Activated CD4-positive, alpha-beta T cell treated with anti-CD3 and anti-CD28 coated beads for 1 hour (primary cell): ENCODE measurements around the gene PHF21A.
"Not testable (repeated sequence)": the region's sequence is repeated elsewhere in the genome, so short reads cannot be mapped to it uniquely, and the experiment has no call there.

Experiments
- DNase-seq: peaks from one replicate; pipeline ENCODE4 v3.0.0-alpha.2; 2020

The PHF21A gene

DNA sequence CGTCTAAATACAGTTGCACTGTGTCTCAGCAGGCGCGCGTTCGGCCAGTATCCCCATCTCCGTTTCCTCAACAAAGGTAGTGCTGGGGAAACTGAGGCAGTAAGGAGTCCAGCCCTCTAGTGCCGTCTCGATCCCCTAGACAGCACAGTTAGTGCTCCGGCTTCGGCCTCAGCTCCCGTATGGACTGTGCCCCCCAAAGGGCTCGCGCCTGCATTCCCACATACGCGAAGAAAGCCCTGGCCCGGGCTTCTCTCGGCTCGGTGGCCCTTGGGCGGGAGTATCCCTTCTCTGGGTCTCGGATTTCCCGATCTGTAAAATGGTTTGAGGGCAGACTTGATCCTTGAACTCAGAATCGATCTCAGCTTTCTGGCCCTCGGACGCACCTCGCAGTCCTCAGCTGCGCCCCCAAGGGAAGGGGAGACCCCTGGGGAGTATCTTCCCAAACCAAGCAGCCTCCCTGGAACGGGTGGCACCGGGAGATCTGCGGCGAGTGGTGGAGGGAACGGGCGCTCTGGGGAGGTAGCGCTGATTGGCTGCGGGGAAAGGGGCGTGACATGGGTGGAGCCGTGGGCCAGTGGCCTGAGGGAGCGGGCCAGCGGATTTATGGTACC lies 202.8 kb downstream of the PHF21A start:
- DNase-seq: peak; percentile 32

DNA sequence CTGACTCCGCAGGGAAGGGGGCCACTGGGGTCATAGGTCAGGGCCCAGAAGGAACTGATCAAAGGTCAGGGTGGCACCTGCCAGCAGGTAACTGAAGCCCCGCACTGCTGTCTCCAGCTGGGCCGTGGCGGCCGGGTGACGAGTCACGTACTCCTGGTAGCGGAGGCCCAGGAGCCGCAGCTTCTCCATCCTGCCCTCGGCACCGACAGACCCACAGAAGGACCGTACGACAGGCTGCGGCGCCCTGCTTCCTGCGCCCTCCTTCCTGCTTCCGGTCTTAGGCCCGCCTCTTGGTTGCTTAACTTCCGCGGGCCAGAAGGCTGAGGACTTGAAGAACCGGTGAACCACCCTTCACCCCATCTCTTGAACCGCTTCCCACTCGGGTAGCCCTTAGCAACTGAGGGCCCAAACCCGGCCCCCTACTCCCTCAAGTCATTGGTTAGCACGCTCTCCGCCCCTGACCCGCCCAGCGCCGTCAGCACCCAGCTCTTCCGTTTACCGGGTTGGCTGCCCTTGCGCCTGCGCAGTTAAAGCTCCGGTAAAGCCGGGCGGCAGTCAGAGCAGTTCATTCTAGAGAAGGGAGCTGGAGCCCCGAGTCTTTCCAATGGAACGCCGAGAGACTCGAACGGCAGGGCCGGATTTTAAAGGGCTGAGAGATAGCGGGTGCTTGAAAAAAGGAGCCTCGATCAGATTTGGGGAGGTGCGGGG lies 203.5 kb downstream of the PHF21A start, which contains the start of gene PEX16:
TSS of gene PEX16 (minus strand) at position 255 of the 708 bp plus-strand sequence. CDS start at position 189, 66 bp downstream.
- peak; percentile 94 for DNase-seq

DNA sequence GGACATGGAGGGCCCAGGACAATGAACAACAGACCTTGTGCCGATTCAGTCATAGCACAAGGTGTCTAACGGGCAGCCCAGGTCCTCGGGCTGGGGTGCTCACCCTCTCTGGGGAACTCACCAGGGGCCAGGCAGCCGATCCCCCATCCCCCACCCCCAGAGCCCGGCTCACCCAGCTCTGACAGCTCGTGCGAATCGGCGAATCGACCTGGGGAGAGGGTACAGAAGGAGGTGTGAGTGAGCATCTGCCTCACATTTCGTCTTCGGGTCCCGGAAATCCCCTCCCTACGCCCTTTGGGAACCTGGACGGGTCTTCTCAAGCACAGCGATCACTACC lies 204.0 kb downstream of the PHF21A start:
- DNase-seq: no peak

DNA sequence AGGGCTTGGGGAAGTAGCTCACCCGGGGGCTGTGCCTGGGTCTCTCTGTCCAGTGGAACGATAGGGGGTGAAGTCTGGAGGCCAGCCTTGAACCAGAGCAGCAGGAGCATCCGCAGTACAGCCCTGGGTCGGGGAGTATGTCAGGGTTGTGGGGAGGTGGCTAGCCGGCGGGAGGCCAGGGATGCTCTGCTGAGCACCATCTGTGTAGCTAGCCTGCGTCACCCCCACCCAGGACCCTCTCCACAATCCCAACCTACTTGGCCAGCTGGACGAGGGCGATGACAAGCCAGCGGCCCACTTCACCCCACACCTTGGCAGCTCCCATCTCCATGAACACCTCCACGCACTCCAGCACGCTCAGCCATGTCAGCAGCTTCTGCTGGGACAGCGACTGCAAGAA lies 205.8 kb downstream of the PHF21A start:
- DNase-seq: no peak

DNA sequence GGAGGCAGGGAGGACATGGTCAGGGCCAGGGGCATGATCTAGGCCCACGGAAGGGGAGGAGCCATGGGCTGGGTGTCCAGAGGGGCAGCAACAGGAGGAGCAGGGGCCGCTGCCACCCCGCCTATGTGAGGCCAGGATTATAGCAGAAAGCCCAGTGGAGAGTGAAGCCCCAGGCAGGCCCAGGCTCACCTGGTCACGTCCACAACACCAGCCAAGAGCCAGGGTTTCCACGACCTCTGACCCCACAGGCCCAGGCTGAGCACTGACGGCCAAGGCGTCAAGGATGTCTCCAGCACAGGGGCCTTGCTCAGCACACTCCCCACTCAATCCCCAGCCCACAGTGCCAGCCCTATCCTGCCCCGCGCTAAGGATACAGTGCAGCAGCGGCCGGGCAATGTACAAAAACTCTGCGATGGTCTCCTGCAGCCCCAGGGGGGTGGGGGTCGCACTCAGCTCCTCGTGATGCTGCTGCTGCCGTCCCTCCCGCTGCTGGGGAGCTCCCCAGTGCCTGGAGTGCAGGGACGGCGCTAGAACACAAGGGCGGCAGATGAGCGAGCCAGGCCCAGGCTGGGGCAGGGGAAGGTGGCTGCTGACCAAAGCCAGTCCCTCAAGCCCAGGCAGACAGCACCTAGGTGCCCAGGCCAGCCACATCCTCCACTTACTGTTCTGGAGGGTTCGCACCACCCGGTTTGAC lies 207.2 kb downstream of the PHF21A start:
- no peak for DNase-seq

DNA sequence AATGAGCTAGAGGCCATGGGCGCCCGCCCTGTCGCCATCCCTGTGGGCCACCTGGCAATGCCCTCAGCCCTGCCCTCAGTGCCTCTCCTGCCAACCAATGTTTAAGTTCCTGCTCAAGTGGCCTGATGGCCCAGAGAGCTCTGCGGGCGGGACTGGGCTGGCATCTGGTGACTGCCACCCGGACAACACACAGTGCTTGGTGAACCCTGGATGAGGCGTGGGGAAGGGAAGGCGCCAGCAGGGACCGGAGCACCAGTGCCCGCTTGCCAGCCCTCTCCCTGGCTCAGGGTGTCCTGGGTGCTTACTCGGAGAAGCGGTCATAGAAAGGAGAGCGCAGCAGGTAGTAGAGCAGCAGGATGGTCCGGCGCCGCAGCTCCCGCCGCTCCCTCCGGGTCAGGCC lies 207.7 kb downstream of the PHF21A start:
- no peak for DNase-seq

DNA sequence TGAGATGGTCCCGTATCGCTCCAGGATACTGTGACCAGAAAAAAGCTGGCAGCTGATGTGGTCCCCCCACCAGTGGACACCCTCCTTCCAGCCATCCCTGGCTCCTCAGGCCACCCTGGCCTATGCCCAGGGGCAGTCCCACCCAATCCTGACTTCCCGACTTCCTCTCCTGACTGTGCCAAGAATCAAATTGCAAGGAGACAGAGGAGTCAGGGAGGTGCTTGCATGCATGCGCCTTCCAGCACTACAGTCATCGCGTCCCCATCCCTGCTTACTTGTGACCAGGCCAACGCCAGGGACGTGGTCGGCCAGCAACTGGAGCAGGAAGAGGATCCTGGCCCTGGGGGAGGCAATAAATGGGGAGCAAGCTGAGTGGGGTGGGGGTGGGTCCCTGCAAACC lies 210.6 kb downstream of the PHF21A start:
- no peak for DNase-seq

DNA sequence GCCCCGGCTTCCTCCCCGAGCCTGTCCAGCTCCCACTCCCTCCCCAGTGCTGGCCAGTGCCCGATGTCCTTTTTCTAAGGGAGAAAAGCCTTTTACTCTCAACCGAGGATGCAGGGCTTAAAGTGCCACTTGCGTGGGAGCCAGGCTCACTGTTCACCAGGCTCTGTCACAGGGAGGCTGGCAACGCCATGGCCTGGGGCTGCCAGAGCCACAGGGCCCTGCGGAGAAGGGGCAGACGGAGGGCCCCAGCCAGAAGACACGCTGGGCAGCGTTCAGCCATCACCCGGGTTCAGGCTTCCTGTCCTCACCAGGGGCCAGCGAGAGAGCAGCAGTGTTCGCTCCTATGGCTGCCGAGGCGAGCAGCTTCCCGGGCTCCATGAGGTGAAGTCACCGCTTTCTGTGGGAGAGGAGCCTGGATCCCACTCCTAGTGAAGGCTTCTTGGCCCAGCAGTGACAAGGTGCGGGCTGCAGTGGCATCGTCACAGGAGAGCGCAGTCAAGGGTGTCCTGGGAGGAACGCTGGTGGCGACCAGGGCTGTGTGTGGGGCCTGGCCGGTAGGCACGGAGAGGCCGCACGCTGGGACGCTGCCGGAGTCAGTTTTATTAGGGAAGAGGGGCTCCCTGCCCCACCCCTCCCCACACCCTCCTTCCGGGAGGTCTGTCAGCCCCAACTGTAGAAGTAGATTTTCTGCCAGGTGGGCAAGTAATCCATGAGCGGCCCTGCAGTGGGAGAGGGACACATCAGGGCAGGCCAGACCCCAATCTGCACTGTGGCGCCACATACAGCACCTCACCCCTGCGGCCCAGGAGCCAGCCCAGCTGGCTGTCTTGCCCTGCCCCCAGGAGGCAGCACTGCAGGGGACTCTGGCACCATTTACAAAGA lies 211.4 kb downstream of the PHF21A start:
- no peak for DNase-seq

DNA sequence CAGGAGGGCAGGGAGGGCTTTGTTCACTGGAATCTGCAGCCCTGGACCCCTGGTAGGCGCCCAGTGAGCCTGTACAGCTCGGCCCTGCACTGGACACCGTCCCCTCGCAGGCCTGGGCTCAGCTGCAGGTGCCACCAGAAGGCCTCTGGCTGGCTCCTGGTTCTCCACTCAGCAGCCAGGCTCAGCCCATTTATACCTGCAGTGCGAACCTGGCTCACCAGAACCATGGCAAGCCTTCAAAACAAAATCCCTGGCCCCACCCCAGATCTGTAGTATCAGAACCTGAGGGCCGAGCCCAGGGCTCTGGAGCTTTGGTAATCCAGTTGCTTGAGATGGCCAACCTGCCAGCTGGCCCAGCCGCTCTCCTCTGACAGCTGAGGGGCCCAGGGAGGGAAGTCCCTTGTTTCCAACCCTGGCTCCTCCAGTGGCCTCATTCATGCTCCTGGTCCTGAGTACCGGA lies 213.3 kb downstream of the PHF21A start:
- DNase-seq: no peak

DNA sequence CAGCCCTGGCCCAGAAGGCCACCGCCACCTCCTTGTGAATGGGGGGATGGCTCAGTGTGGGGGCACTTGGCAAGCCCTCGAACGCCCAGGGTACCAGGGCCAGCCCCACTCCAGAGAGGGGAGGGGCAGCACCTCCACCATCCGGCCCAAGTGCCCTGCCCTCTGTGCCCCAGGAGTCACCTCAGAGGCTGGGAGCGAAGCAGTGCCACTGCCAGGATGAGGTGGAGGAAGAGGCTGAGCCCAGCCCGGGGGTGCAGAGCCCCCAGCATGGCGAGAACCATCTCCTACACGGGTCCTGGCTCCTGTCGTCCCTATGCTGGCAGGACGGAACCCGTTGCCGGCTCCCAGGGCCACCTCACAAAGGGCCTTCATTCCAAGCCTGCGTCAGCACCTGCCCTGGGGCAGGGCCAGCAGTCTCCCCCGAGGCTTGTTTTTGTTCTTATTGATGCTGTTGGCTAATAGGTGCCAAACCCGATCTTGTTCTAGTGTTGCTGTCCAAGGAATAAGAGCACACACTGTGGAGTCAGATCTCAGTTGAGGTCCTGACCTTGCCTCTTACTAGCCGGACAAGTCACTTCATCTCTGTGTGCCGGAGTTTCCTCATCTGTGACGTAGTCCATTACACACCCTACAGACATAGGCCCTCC lies 214.2 kb downstream of the PHF21A start, which contains the start of gene FREY1:
TSS of gene FREY1 (minus strand) at position 307 of the 647 bp plus-strand sequence. CDS start at position 281, 26 bp downstream.
- DNase-seq: no peak

DNA sequence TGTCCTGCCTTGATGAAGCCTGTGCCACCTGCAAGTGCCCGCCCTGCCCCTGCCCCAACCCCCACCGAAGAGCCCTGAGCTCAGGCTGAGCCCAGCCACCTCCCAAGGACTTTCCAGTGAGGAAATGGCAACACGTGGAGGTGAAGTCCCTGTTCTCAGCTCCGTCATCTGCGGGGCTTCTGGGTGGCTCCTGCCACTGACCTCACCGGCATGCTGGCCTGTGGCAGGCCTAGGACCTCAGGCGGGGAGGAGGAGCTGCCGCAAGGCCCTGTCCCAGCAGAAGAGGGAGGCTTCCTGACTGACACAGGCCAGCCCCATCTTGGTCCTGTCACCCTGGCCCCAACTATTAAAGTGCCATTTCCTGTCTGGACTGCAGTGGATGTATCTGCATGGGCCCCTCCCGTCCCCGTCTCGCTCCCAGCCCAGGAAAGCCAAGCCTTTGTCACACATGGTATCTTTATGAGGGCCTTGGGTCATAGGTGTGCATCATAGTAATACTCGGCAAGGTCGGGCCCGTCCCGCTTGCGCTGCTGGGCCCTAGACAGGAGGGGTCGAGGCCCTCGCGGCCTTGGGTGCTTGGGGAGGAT lies 215.1 kb downstream of the PHF21A start:
- no peak for DNase-seq

DNA sequence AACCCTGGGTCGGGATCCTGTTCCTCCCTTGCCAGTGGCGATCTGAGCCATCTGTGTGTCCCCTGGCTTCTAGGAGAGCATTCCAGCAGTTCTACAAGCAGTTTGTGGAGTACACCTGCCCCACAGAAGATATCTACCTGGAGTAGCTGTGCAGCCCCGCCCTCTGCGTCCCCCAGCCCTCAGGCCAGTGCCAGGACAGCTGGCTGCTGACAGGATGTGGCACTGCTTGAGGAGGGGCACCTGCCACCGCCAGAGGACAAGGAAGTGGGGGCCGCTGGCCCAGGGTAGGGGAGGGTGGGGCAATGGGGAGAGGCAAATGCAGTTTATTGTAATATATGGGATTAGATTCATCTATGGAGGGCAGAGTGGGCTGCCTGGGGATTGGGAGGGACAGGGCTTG lies 215.7 kb downstream of the PHF21A start:
- DNase-seq: not testable (repeated sequence)

DNA sequence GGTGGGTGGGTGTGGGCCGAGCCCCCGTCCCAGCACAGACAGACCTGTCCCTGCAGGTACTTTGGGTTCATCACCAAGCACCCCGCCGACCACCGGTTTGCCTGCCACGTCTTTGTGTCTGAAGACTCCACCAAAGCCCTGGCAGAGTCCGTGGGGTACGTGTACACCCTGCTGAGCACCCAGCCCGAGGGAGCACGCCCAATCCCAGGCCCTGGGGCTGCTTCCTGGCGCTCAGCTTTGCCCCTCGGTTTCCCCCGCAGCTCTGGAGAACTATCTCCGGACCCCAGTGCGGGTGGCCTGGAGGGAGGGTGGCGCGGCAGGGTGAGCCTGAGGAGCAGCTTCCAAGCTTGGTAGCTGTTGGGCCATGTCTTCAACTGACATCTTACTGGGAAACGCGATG lies 216.2 kb downstream of the PHF21A start:
- no peak for DNase-seq

DNA sequence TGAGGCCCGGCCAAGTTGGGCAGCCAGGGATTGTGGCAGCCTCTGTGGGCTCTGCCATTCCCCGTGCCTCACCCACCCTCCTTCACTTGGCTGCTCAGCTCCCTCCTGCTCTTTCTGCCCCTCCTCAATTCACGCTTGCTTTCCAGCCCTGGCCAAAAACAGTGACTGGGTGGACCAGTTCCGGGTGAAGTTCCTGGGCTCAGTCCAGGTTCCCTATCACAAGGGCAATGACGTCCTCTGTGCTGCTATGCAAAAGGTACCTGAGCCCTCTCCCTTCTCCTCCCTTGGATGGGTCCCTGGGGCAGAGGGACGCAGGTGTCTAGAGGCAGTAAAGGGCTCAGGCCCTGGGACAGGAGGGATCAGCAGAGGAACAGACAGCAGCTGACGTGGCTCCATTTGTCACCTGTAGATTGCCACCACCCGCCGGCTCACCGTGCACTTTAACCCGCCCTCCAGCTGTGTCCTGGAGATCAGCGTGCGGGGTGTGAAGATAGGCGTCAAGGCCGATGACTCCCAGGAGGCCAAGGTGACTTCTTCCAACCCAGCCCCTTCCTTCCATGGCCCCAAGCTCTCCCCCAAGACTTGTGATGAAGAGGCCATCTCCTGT lies 216.8 kb downstream of the PHF21A start:
- DNase-seq: no peak

DNA sequence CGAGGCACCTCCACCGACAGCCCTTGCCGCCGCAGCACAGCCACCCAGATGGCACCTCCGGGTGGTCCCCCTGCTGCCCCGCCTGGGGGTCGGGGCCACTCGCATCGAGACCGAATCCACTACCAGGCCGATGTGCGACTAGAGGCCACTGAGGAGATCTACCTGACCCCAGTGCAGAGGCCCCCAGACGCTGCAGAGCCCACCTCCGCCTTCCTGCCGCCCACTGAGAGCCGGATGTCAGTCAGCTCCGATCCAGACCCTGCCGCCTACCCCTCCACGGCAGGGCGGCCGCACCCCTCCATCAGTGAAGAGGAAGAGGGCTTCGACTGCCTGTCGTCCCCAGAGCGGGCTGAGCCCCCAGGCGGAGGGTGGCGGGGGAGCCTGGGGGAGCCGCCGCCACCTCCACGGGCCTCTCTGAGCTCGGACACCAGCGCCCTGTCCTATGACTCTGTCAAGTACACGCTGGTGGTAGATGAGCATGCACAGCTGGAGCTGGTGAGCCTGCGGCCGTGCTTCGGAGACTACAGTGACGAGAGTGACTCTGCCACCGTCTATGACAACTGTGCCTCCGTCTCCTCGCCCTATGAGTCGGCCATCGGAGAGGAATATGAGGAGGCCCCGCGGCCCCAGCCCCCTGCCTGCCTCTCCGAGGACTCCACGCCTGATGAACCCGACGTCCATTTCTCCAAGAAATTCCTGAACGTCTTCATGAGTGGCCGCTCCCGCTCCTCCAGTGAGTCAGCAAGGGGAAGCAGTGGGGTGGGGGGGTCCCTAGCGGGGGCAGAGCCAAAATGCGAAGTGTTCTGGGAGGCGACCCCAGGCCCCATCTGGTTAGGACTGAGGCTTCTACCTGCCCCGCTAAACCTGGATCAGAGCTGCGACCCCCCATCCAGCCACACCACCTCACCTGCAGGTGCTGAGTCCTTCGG lies 218.5 kb downstream of the PHF21A start:
- DNase-seq: no peak

DNA sequence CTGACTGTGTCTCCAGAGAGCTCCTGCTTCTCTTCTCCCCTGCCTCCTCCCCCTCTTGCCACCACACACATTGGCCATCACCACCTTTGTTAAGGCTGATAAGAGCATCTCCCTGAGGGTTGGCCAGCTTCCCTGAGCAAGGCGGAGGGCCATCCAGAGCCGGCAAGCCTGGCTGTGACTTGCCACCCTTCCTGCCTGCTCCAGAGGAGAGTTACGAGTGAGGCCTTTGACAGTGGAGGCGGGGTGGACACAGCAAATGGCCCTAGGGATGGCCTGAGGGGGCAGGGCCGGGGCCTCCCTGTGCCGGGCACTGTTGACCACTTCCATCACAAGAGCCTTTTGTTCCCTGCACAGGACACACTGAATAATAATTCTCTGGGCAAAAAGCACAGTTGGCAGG lies 219.6 kb downstream of the PHF21A start:
- DNase-seq: no peak

DNA sequence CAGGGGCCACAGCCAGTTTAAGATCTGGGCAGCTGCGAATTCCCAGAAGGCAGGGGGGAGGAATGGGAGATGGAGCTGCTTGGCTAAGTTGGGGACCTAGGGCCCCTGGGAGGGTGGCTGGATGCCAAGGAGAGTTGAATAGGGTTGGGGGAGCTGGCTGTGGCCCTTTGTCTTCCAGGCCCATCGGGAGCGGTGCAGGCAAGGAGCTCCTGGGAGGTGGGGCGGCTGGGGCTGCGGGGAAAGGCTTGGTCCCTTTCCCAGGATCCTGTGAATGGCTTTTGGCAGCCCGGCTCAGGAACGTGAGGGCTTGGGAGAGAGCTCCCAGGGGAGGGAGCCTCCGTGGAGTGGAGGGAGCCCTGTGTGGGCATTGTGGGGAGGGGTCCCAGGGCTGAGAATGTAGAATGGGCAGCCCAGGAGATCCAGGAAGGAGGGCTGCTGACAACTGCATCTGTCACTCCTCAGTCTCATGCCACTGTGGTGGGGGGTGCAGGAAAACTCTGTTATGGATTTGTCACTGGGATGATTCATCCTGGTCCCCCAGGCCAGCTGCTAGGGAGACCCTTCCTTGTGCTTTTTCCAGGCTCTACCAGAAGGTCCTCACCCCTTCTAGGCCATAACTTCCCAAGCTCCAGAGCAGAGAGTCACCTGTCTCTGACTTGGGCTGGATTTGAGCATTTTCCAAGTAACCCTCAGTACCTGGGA lies 220.2 kb downstream of the PHF21A start:
- no peak for DNase-seq

DNA sequence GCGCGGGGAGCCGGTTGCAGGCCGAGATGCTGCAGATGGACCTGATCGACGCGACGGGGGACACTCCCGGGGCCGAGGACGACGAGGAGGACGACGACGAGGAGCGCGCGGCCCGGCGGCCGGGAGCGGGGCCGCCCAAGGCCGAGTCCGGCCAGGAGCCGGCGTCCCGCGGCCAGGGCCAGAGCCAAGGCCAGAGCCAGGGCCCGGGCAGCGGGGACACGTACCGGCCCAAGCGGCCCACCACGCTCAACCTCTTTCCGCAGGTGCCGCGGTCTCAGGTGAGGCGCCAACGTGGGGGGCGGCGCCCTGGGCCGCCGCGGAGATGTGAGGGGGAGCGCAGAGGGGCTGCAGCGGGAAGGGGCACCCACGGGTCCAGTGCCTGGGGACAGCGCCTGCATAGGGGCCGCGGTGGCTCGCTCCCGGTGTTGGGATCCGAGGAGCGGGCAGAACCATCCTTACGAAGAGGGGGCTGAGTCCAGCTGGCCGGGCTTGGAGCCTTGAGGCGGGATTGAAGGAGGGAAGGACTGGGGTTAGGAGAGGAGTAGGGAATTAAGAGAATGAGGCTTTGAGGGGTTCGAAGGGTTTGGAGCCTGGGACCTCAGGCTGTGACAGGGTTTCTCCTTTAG lies 221.0 kb downstream of the PHF21A start:
- not testable (repeated sequence) for DNase-seq
